ENCODE results near the gene SFRP5.

The SFRP5 gene

GRCh38 chr10:97788552-97789442 is 17.0 kb upstream of the SFRP5 start:
- no peak overlapping the region for H3K4me3 ChIP-seq (ENCODE audit: low read depth, low read length)
- DNase-seq (ENCODE audit: low read depth, low spot score): no peak
- in situ Hi-C loops (cut with HindIII; ENCODE audit: low sequenced_read_pairs): no loop called here
- TF ChIP-seq CTCF (IDR thresholded peaks at IDR 0.05; ENCODE audit: low read depth, low read length): no peak

- H3K4me3 ChIP-seq (ENCODE audit: low read depth, low read length): no peak overlapping the region
- DNase-seq (ENCODE audit: low read depth, low spot score): no peak
- in situ Hi-C loops (cut with HindIII; ENCODE audit: low sequenced_read_pairs): no loop called here
- no peak for TF ChIP-seq CTCF (IDR thresholded peaks at IDR 0.05; ENCODE audit: low read depth, low read length)
These were observed 13.9 kb upstream of the SFRP5 start for GRCh38 chr10:97785731-97786130.

- TF ChIP-seq CTCF (IDR thresholded peaks at IDR 0.05; ENCODE audit: low read depth, low read length): no peak
- no peak for DNase-seq (ENCODE audit: low read depth, low spot score)
- in situ Hi-C loops (cut with HindIII; ENCODE audit: low sequenced_read_pairs): no loop called here
- H3K4me3 ChIP-seq (ENCODE audit: low read depth, low read length): no peak overlapping the region
These were observed 13.4 kb upstream of the SFRP5 start for GRCh38 chr10:97785231-97785630.

GRCh38 chr10:97784200-97784810 is 12.5 kb upstream of the SFRP5 start:
- H3K4me3 ChIP-seq (ENCODE audit: low read depth, low read length): no peak overlapping the region
- in situ Hi-C loops (cut with HindIII; ENCODE audit: low sequenced_read_pairs): no loop called here
- TF ChIP-seq CTCF (IDR thresholded peaks at IDR 0.05; ENCODE audit: low read depth, low read length): no peak

GRCh38 chr10:97782455-97783228 is 10.8 kb upstream of the SFRP5 start:
- no peak for DNase-seq (ENCODE audit: low read depth, low spot score)
- no peak for TF ChIP-seq CTCF (IDR thresholded peaks at IDR 0.05; ENCODE audit: low read depth, low read length)
- H3K4me3 ChIP-seq (ENCODE audit: low read depth, low read length): no peak overlapping the region
- in situ Hi-C loops (cut with HindIII; ENCODE audit: low sequenced_read_pairs): no loop called here

More at GRCh38 chr10:97784200-97784810, 12.5 kb upstream of the SFRP5 start:
- no peak for DNase-seq (ENCODE audit: low read depth, low spot score)

GRCh38 chr10:97781618-97782331 is 10.0 kb upstream of the SFRP5 start:
- in situ Hi-C loops (cut with HindIII; ENCODE audit: low sequenced_read_pairs): no loop called here
- H3K4me3 ChIP-seq (ENCODE audit: low read depth, low read length): no peak overlapping the region
- DNase-seq (ENCODE audit: low read depth, low spot score): no peak
- no peak for TF ChIP-seq CTCF (IDR thresholded peaks at IDR 0.05; ENCODE audit: low read depth, low read length)
